HepG2 (cell line): ENCODE measurements around the gene SNX11.

Experiments used
- HCFC1 ChIP-seq: fragments of 150-350 bp; IDR thresholded peaks from 2 replicates; pipeline ENCODE4 v1.6.1; 2014; ENCODE audit warnings: low read depth, low read length
- NFYB ChIP-seq: sonication (generic); formaldehyde crosslinking; IDR thresholded peaks from 2 replicates; pipeline ENCODE4 v1.4.0; 2020; ENCODE audit warnings: missing genetic modification reagents
- ONECUT2 ChIP-seq: sonication (generic); formaldehyde crosslinking; IDR thresholded peaks from 2 replicates; pipeline ENCODE4 v1.4.0; 2020; ENCODE audit warnings: missing genetic modification reagents
- PATZ1 ChIP-seq: sonication (generic); formaldehyde crosslinking; IDR thresholded peaks from 2 replicates; pipeline ENCODE4 v1.4.0; 2020; ENCODE audit warnings: missing genetic modification reagents
- XRCC5 ChIP-seq: fragments of 200-400 bp; formaldehyde crosslinking; optimal IDR thresholded peaks from 2 replicates; pipeline ENCODE3; 2017; ENCODE audit warnings: mild to moderate bottlenecking, low read length
- ZBTB4 ChIP-seq: sonication (generic); formaldehyde crosslinking; IDR thresholded peaks from 2 replicates; pipeline ENCODE4 v1.4.0; 2020; ENCODE audit warnings: missing genetic modification reagents, mild to moderate bottlenecking, borderline replicate concordance
- ZFP82 ChIP-seq: sonication (generic); formaldehyde crosslinking; IDR thresholded peaks from 2 replicates; pipeline ENCODE4 v1.5.1; 2020; ENCODE audit warnings: mild to moderate bottlenecking, missing genetic modification reagents, borderline replicate concordance
- ZNF816 ChIP-seq: sonication (generic); formaldehyde crosslinking; IDR thresholded peaks from 2 replicates; pipeline ENCODE4 v1.8.0; 2022; ENCODE audit warnings: missing genetic modification reagents, mild to moderate bottlenecking, borderline replicate concordance
- TF ChIP-seq, protein P1 (sequence below): sonication (generic); formaldehyde crosslinking; IDR thresholded peaks from 2 replicates; pipeline ENCODE4 v1.8.1; 2023; ENCODE audit warnings: mild to moderate bottlenecking, missing genetic modification reagents

- no peak for TF ChIP-seq ZFP82 (CRISPR knock-in tag)
- no peak for TF ChIP-seq ZNF816 (CRISPR knock-in tag)
- no peak for TF ChIP-seq PATZ1 (CRISPR knock-in tag)
- no peak for TF ChIP-seq HCFC1
- no peak for TF ChIP-seq ZBTB4 (CRISPR knock-in tag)
- TF ChIP-seq NFYB: no peak
- TF ChIP-seq, protein P1, sequence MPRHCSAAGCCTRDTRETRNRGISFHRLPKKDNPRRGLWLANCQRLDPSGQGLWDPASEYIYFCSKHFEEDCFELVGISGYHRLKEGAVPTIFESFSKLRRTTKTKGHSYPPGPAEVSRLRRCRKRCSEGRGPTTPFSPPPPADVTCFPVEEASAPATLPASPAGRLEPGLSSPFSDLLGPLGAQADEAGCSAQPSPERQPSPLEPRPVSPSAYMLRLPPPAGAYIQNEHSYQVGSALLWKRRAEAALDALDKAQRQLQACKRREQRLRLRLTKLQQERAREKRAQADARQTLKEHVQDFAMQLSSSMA (CRISPR knock-in tag): no peak
- TF ChIP-seq ONECUT2 (CRISPR knock-in tag): no peak
- TF ChIP-seq XRCC5: no peak
Observed at GRCh38 chr17:48134912-48135480, 27.4 kb downstream of the SNX11 start.
